ENCODE measurements around the gene FBXO42. TPM values are rescaled to one million over a fixed set of nuclear protein-coding genes. Genes with fewer than 3 reads are reported as not detected.
A peak's percentile ranks its signal among the peaks of the same experiment; 100 is the strongest.

The FBXO42 gene
- total and polyA plus RNA-seq, 2 of the 13 experiments (the other 11 are each of a cell fraction or from before 2014, with no cell fraction given), result 7.6 to 17.5 TPM

DNA sequence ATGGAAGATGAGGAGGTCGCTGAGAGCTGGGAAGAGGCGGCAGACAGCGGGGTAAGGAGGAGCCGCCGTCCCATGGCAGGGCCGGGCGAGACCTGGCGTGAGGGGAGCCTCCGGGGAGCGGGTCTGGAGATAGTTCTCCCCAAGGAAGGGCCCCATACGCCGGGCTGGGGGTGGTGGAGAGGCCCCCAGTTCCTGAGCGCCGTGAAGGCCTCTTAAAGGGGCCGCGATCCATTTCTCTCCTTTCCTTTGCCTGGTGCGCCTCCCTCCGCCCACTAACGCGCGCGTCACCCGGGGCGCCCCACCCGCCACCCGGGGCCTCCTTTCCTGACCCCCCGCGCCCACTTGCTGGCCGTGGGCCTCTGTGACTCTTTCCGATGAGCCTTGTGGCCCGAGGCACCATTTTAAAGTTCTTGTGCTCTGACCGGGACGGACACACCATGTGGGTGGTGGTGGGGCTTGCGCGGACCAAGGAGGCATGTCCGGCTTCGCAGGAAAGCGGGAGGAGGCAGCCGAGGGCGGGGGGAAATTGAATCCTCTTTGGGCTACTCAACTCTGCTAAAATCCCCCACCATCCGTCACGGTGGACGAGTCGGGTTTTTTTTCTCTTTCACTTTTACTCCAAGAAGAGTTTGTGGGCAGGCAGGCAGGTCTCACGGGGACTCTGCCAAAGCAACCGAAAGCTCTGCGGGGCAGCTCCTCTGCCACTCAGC, 15.1 kb upstream of the FBXO42 start (continued):
- TF ChIP-seq ZNF121 (CRISPR knock-in tag; IDR thresholded peaks at IDR 0.05) (peak; percentile 69; the same call in 1 of the 2 replicates), ZNF33B (CRISPR knock-in tag; IDR thresholded peaks at IDR 0.05) (0 out of 2 replicates have a peak, but pooled peaks have one; percentile 16), ZFY (CRISPR knock-in tag; IDR thresholded peaks at IDR 0.05) (peak; percentile 100), JDP2 (CRISPR knock-in tag; IDR thresholded peaks at IDR 0.05; ENCODE audit: borderline replicate concordance) (no peak), GATA4 (IDR thresholded peaks at IDR 0.05; ENCODE audit: borderline replicate concordance, low read depth) (no peak), ZNF331 (CRISPR knock-in tag; IDR thresholded peaks at IDR 0.05) (no peak), HNRNPL (IDR thresholded peaks at IDR 0.05; ENCODE audit: low read depth, low read length) (0 out of 2 replicates have a peak, but pooled peaks have one; percentile 26), MXI1 (IDR thresholded peaks at IDR 0.05; ENCODE audit: borderline replicate concordance, low read depth, low read length) (no peak; the same call in 2 of the 3 replicates), U2AF1 (optimal IDR thresholded peaks at IDR 0.05; ENCODE audit: low read depth, low read length) (no peak), PHF8 (CRISPR knock-in tag; IDR thresholded peaks at IDR 0.05) (peak; percentile 98), RBM39 (IDR thresholded peaks at IDR 0.05; ENCODE audit: low read depth, low read length, poor library complexity, severe bottlenecking) (peak; percentile 68), ZSCAN20 (CRISPR knock-in tag; IDR thresholded peaks at IDR 0.05; ENCODE audit: borderline replicate concordance) (no peak), LCORL (IDR thresholded peaks at IDR 0.05) (no peak), LCORL (CRISPR knock-in tag; IDR thresholded peaks at IDR 0.05) (no peak), ZNF563 (CRISPR knock-in tag; IDR thresholded peaks at IDR 0.05) (peak; percentile 55; the same call in 1 of the 2 replicates), ZNF543 (CRISPR knock-in tag; IDR thresholded peaks at IDR 0.05) (no peak), KAT7 (CRISPR knock-in tag; IDR thresholded peaks at IDR 0.05; ENCODE audit: borderline replicate concordance) (no peak), ZNF792 (CRISPR knock-in tag; IDR thresholded peaks at IDR 0.05) (no peak), ZKSCAN8 (CRISPR knock-in tag; IDR thresholded peaks at IDR 0.05; ENCODE audit: borderline replicate concordance) (peak; percentile 12; the same call in 1 of the 2 replicates)
- TF ChIP-seq, protein P1, sequence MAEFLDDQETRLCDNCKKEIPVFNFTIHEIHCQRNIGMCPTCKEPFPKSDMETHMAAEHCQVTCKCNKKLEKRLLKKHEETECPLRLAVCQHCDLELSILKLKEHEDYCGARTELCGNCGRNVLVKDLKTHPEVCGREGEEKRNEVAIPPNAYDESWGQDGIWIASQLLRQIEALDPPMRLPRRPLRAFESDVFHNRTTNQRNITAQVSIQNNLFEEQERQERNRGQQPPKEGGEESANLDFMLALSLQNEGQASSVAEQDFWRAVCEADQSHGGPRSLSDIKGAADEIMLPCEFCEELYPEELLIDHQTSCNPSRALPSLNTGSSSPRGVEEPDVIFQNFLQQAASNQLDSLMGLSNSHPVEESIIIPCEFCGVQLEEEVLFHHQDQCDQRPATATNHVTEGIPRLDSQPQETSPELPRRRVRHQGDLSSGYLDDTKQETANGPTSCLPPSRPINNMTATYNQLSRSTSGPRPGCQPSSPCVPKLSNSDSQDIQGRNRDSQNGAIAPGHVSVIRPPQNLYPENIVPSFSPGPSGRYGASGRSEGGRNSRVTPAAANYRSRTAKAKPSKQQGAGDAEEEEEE (CRISPR knock-in tag; IDR thresholded peaks at IDR 0.05; ENCODE audit: borderline replicate concordance), result no peak
- TF ChIP-seq, protein P2, sequence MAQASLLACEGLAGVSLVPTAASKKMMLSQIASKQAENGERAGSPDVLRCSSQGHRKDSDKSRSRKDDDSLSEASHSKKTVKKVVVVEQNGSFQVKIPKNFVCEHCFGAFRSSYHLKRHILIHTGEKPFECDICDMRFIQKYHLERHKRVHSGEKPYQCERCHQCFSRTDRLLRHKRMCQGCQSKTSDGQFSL (CRISPR knock-in tag; IDR thresholded peaks at IDR 0.05), result peak; percentile 75; the same call in 1 of the 2 replicates
- TF ChIP-seq, protein P3, sequence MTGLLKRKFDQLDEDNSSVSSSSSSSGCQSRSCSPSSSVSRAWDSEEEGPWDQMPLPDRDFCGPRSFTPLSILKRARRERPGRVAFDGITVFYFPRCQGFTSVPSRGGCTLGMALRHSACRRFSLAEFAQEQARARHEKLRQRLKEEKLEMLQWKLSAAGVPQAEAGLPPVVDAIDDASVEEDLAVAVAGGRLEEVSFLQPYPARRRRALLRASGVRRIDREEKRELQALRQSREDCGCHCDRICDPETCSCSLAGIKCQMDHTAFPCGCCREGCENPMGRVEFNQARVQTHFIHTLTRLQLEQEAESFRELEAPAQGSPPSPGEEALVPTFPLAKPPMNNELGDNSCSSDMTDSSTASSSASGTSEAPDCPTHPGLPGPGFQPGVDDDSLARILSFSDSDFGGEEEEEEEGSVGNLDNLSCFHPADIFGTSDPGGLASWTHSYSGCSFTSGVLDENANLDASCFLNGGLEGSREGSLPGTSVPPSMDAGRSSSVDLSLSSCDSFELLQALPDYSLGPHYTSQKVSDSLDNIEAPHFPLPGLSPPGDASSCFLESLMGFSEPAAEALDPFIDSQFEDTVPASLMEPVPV (CRISPR knock-in tag; IDR thresholded peaks at IDR 0.05), result no peak
- TF ChIP-seq, protein P4, sequence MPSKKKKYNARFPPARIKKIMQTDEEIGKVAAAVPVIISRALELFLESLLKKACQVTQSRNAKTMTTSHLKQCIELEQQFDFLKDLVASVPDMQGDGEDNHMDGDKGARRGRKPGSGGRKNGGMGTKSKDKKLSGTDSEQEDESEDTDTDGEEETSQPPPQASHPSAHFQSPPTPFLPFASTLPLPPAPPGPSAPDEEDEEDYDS (CRISPR knock-in tag; IDR thresholded peaks at IDR 0.05), result no peak; the same call in 1 of the 2 replicates
- TF ChIP-seq, protein P5, sequence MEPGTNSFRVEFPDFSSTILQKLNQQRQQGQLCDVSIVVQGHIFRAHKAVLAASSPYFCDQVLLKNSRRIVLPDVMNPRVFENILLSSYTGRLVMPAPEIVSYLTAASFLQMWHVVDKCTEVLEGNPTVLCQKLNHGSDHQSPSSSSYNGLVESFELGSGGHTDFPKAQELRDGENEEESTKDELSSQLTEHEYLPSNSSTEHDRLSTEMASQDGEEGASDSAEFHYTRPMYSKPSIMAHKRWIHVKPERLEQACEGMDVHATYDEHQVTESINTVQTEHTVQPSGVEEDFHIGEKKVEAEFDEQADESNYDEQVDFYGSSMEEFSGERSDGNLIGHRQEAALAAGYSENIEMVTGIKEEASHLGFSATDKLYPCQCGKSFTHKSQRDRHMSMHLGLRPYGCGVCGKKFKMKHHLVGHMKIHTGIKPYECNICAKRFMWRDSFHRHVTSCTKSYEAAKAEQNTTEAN (CRISPR knock-in tag; conservative IDR thresholded peaks at IDR 0.05), result peak; percentile 84
- TF ChIP-seq, protein P6, sequence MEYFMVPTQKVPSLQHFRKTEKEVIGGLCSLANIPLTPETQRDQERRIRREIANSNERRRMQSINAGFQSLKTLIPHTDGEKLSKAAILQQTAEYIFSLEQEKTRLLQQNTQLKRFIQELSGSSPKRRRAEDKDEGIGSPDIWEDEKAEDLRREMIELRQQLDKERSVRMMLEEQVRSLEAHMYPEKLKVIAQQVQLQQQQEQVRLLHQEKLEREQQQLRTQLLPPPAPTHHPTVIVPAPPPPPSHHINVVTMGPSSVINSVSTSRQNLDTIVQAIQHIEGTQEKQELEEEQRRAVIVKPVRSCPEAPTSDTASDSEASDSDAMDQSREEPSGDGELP (IDR thresholded peaks at IDR 0.05; ENCODE audit: borderline replicate concordance, low read depth), result no peak
